Ascending aorta (tissue), 2 donors: ENCODE results near the gene DAO. TPM values are rescaled to one million over a fixed set of nuclear protein-coding genes. Genes with fewer than 3 reads are reported as not detected.

ENCODE experiments used
- DNase-seq, 2 donors: peaks; one replicate each; pipeline ENCODE4 v3.0.0-alpha.2; 2019; ENCODE audit warnings: low spot score in 2 of 2
- H3K27ac ChIP-seq, 2 donors: fragments of 200-600 bp; sonication (generic); one replicate each; pipeline ENCODE4 v1.5.1; 2016 to 2017; ENCODE audit warnings: mild to moderate bottlenecking in 1 of 2
- H3K27me3 ChIP-seq: fragments of 200-600 bp; sonication (generic); one replicate; pipeline ENCODE4 v1.5.1; 2017
- H3K36me3 ChIP-seq, 2 donors: fragments of 200-600 bp; sonication (generic); one replicate each; pipeline ENCODE4 v1.5.1; 2016
- H3K4me1 ChIP-seq, 2 donors: fragments of 200-600 bp; sonication (generic); one replicate each; pipeline ENCODE4 v1.5.1; 2016 to 2017; ENCODE audit warnings: mild to moderate bottlenecking in 1 of 2
- H3K4me3 ChIP-seq, 2 donors: fragments of 200-600 bp; sonication (generic); one replicate each; pipeline ENCODE4 v1.5.1; 2016 to 2017; ENCODE audit warnings: mild to moderate bottlenecking in 1 of 2
- H3K9me3 ChIP-seq, 2 donors: fragments of 200-600 bp; sonication (generic); one replicate each; pipeline ENCODE4 v1.5.1; 2016
- intact Hi-C: fragments of 100-400 bp; cut with DNase I; formaldehyde crosslinking; loops from one replicate; pipeline ENCODE4 v1.15.1; 2023
- total RNA-seq: library from RNA; depleted of rRNA; stranded (reverse); fragments of >200 nt; gene quantifications from one replicate; pipeline ENCODE4 v1.1.0, GENCODE V29; 2016
- TF ChIP-seq, protein P1 (sequence below), 3 experiments: fragments of 200-600 bp in 2 of 3; fragments of 450-650 bp in 1 of 3; sonication (generic) in 2 of 3; IDR thresholded peaks; one replicate each; pipeline ENCODE4 v1.5.1; 2016 to 2019; ENCODE audit warnings: antibody characterized with exemption in 3 of 3, mild to moderate bottlenecking in 1 of 3, moderate library complexity in 1 of 3

DAO gene
- total RNA-seq, 1 donor from 2014 or later, result not detected

DNA sequence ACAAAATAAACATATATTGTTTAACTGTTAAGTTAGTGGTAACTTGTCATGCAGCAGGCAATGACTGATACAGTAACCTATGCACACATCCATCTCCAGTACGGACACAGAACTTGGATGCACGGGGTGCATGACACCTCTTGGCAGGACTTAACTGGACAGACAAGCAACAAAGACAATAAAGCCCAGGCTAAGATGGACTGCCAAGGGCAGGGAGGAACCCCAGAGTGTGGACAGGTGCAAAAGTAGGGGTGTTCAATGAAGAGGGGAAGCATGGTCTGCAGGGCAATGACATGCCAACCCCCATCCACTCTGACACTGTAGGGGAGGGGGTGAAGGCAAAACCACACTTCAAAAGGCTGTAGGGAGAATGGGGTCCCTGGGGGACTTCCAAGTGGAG lies 34.2 kb upstream of the DAO start:
- TF ChIP-seq, protein P1, sequence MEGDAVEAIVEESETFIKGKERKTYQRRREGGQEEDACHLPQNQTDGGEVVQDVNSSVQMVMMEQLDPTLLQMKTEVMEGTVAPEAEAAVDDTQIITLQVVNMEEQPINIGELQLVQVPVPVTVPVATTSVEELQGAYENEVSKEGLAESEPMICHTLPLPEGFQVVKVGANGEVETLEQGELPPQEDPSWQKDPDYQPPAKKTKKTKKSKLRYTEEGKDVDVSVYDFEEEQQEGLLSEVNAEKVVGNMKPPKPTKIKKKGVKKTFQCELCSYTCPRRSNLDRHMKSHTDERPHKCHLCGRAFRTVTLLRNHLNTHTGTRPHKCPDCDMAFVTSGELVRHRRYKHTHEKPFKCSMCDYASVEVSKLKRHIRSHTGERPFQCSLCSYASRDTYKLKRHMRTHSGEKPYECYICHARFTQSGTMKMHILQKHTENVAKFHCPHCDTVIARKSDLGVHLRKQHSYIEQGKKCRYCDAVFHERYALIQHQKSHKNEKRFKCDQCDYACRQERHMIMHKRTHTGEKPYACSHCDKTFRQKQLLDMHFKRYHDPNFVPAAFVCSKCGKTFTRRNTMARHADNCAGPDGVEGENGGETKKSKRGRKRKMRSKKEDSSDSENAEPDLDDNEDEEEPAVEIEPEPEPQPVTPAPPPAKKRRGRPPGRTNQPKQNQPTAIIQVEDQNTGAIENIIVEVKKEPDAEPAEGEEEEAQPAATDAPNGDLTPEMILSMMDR (IDR thresholded peaks at IDR 0.05), result no peak
- no peak for DNase-seq
- peaks cover 6 to 19% of the 10 kb centered on the region in 2 donors for H3K4me1 ChIP-seq
- H3K27ac ChIP-seq, result peak overlapping the region in 1 of 2 donors; percentile 41
- H3K36me3 ChIP-seq, result peaks cover 14 to 31% of the 10 kb centered on the region in 2 donors
- intact Hi-C loops, result no loop called here
- no peak overlapping the region for H3K4me3 ChIP-seq
- no peaks in the 10 kb centered on the region for H3K9me3 ChIP-seq
- no peaks in the 10 kb centered on the region for H3K27me3 ChIP-seq

DNA sequence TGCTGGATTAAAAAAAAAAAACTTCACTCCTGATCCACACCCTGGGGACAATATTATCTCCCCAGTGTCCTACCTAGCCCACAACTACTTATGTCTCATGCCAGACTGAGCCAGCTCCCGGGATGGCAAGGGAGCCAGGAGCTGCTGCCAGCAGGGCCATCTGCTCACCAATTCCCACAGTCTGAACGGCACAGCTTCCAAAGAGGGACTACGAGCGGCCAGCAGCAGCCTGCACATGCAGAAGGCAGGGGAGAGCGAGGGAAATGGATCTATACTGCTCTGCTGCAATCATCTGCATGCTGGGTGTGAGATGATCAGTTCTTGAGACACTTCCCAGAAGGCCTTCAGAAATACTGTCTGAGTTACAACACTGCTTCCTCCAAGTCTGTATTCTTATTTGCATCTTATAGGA lies 33.6 kb upstream of the DAO start:
- Histone ChIP-seq H3K9me3 (no peaks in the 10 kb centered on the region), H3K4me3 (no peak overlapping the region), H3K4me1 (peaks cover 6 to 21% of the 10 kb centered on the region in 2 donors), H3K36me3 (peaks cover 14 to 31% of the 10 kb centered on the region in 2 donors), H3K27ac (peak overlapping the region; percentile 41 to 48), H3K27me3 (no peaks in the 10 kb centered on the region)
- intact Hi-C loops, result no loop called here
- no peak for DNase-seq
- TF ChIP-seq, protein P1 (IDR thresholded peaks at IDR 0.05), result no peak

DNA sequence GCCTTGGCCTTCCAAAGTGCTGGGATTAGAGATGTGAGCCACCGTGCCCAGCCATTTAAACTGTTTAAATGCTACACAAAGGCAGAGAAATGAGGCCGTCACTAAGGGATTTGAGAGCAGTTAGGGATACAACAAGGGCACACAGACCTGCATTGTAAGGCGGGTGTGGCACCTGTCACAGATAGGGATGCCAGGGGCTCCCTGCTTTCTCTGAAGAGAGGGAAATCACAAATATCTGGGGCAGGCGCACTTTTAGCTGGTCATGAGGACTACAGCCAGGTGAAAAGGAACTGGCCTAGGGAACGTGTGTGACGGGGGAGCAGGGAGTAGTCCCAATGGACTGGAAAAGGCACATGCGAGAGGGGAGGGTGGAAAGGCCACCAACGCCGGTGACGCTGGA lies 32.2 kb upstream of the DAO start:
- TF ChIP-seq, protein P1 (IDR thresholded peaks at IDR 0.05), result no peak
- H3K4me3 ChIP-seq, result no peak overlapping the region
- intact Hi-C loops, result no loop called here
- H3K27ac ChIP-seq, result peak overlapping the region in 1 of 2 donors; percentile 41
- H3K36me3 ChIP-seq, result peaks cover 10 to 28% of the 10 kb centered on the region in 2 donors
- H3K9me3 ChIP-seq, result no peaks in the 10 kb centered on the region
- peaks cover 9 to 33% of the 10 kb centered on the region in 2 donors for H3K4me1 ChIP-seq
- no peaks in the 10 kb centered on the region for H3K27me3 ChIP-seq
- no peak for DNase-seq

DNA sequence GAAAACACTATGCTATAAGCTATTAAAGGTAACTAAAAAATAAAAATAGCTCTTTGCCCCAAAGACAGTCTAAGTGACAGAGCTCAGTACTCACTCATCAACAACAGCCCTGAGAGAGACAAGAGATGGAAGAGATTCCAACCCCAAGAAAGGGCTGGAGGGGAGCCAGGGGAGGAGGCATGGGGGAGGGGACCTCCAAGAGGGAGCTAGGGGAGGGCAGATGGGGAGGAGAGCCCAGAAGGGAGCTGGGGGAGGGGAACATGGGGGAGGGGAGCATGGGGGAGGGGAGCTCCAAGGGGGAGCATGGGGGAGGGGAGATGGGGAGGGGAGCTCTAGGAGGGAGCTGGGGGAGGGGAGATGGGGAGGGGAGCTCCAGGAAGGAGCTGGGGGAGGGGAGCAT lies 30.2 kb upstream of the DAO start:
- peaks cover 10 to 22% of the 10 kb centered on the region in 2 donors for H3K36me3 ChIP-seq
- no peaks in the 10 kb centered on the region for H3K9me3 ChIP-seq
- H3K4me3 ChIP-seq, result no peak overlapping the region
- no peaks in the 10 kb centered on the region for H3K27me3 ChIP-seq
- TF ChIP-seq, protein P1 (IDR thresholded peaks at IDR 0.05), result no peak
- intact Hi-C loops, result loop anchor here (10.0 kb wide), 1 partner anchor 545 kb away; no protein-coding TSS in a partner anchor
- peak overlapping the region; percentile 62 to 97 for H3K27ac ChIP-seq
- peaks cover 17 to 44% of the 10 kb centered on the region in 2 donors for H3K4me1 ChIP-seq
- DNase-seq, result no peak

DNA sequence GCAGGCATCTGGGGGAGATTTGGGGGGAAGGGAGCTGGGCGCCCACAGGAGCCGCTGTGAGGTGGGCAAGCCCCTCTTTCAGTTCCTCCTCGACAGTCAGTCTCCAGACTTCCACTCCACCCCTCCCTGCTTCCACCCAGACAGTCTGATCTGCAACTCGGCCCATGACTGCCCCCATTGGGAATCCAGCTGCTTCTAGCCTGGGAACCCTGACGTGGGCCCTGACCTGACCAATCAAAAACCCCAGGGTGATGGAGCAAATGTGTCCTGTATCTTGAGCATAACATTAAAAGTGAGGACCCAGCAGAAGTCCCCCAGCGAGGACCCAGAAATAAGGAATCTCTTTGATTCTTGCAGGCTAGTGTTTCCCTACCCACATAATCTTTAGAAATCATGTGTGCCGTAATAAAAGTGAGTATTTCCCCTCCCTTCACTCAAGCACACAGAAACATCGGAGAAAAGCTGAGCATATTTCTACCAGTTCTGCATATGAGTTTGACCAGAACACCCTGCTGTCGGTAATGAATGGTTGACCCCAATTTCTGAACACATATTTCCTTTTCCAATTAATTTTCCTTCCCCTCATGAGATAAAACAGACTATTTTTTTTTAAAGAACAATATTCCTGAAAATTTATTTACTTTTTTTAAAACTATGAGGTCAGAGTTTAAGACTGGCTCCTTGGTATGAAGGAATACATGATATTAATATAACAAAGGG lies 28.9 kb upstream of the DAO start:
- Histone ChIP-seq H3K9me3 (no peaks in the 10 kb centered on the region), H3K27ac (peak overlapping the region; percentile 62 to 97), H3K27me3 (no peaks in the 10 kb centered on the region), H3K4me3 (no peak overlapping the region), H3K4me1 (peaks cover 26 to 57% of the 10 kb centered on the region in 2 donors), H3K36me3 (peaks cover 10 to 22% of the 10 kb centered on the region in 2 donors)
- intact Hi-C loops, result loop anchor here (10.0 kb wide), 1 partner anchor 546 kb away; no protein-coding TSS in a partner anchor
- TF ChIP-seq, protein P1 (IDR thresholded peaks at IDR 0.05), result no peak
- peak in 1 of 2 donors; percentile 85 for DNase-seq
